CD4-positive, alpha-beta T cell treated with Interleukin-10 for 1 hour (primary cell): ENCODE measurements around the gene PRAMEF2.
"Not testable (repeated sequence)": the region's sequence is repeated elsewhere in the genome, so short reads cannot be mapped to it uniquely, and the experiment has no call there.

Experiments
- DNase-seq: peaks from one replicate; pipeline ENCODE4 v3.0.0-alpha.2; 2020

Gene PRAMEF2

GRCh38 chr1:12856786-12857185 lies at the start of gene PRAMEF2:
PRAMEF2 (plus strand) TSS chr1:12857086; CDS start chr1:12859010, 1,924 bp downstream.
- not testable (repeated sequence) for DNase-seq

GRCh38 chr1:12809933-12810332 lies 47.0 kb upstream of the PRAMEF2 start:
- no peak for DNase-seq

GRCh38 chr1:12810691-12811408 lies 46.0 kb upstream of the PRAMEF2 start:
- no peak for DNase-seq

- DNase-seq = no peak
Observed at GRCh38 chr1:12811409-12811784, 45.5 kb upstream of the PRAMEF2 start.

GRCh38 chr1:12819061-12819460 lies 37.8 kb upstream of the PRAMEF2 start:
- DNase-seq = not testable (repeated sequence)

- DNase-seq = not testable (repeated sequence)
Observed at GRCh38 chr1:12831310-12831709, 25.6 kb upstream of the PRAMEF2 start, which contains the start of gene PRAMEF11. PRAMEF11 (minus strand) TSS chr1:12831410; CDS start chr1:12828789, 2,621 bp downstream.

GRCh38 chr1:12833251-12833650 lies 23.6 kb upstream of the PRAMEF2 start:
- DNase-seq = not testable (repeated sequence)

GRCh38 chr1:12848620-12849019 lies 8.3 kb upstream of the PRAMEF2 start, which contains the start of gene HNRNPCL1:
HNRNPCL1 (minus strand) TSS chr1:12848720; CDS start chr1:12848289, 431 bp downstream.
- DNase-seq = not testable (repeated sequence)

- DNase-seq = no peak
Observed at GRCh38 chr1:12851779-12852178, 5.1 kb upstream of the PRAMEF2 start.

- DNase-seq = not testable (repeated sequence)
Observed at GRCh38 chr1:12863131-12863880, 6.4 kb downstream of the PRAMEF2 start.

- not testable (repeated sequence) for DNase-seq
Observed at GRCh38 chr1:12878453-12878852, 21.6 kb downstream of the PRAMEF2 start.

GRCh38 chr1:12886101-12886500 lies 29.2 kb downstream of the PRAMEF2 start, which contains the start of gene PRAMEF4:
PRAMEF4 (minus strand) TSS chr1:12886201; CDS start chr1:12883394, 2,807 bp downstream.
- DNase-seq = not testable (repeated sequence)

GRCh38 chr1:12898170-12898569 lies 41.3 kb downstream of the PRAMEF2 start, which contains the start of gene PRAMEF10:
PRAMEF10 (minus strand) TSS chr1:12898270; CDS start chr1:12895847, 2,423 bp downstream.
- not testable (repeated sequence) for DNase-seq

- not testable (repeated sequence) for DNase-seq
Observed at GRCh38 chr1:12899186-12899585, 42.3 kb downstream of the PRAMEF2 start.

- not testable (repeated sequence) for DNase-seq
Observed at GRCh38 chr1:12903793-12904572, 47.1 kb downstream of the PRAMEF2 start.
